ENCODE results near the gene CNOT1.

Gene CNOT1

GRCh38 chr16:58481226-58481869 lies 148.3 kb downstream of the CNOT1 start:
- DNase-seq, result no peak

DNA sequence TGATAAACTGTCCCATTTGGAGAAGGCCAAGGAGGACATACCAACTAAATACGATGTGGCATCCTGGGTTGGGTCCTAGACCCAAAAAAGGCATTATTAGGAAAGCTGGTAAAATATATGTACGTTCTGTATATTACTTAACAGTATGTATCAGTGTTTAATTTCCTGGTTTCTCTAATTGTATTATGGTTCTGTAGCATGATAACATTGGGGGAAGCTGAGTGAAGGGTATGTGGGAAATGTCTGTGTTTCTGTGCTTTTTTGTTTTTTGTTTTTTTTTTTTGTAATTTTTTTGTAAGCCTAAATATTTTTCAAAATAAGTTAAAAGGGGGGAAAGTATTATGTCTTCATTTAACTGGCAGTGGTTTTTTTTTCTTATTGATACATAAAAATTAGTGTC lies 151.2 kb downstream of the CNOT1 start:
- no peak for DNase-seq

GRCh38 chr16:58476791-58477190 lies 152.8 kb downstream of the CNOT1 start:
- no peak for DNase-seq

- no peak for DNase-seq
These were observed 154.5 kb downstream of the CNOT1 start for GRCh38 chr16:58475091-58475619.

DNA sequence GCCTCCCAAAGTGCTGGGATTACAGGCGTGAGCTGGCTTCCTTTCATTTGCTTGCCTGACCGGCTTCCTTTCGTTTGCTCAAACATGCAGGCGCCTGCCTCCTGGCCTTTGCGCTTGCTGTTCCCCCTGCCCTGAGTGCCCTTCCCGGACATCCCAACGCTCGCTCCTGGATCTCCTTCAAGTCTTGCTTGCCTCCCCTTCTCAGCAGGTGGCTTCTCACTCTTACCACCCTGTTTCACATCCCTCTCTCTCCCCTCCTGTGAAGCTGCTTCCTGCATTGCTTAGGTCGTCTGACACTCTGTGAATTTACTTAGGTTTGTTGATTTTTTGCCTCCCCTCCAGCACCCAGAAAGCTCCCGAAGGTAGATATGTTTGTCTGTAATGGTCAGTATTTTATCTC lies 155.3 kb downstream of the CNOT1 start:
- no peak for DNase-seq

DNA sequence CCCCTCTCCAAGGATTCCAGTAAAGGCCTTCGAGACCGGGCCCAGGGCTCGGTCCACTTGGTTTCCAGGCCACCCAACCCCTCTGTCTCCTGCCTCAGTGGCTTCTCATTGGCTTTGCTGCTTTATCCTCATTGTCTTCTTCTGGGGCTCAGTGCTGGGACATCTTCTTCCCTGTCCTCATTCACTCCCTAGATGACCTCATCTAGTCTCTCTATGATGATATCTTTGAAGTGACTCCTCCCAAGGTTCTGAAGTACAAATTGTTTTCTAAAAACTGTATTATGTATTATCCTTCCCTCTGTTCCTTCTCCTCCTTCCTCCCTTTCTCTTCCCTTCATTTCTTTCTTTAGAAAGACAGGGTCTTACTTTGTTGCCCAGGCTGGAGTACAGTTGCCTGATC lies 156.8 kb downstream of the CNOT1 start:
- DNase-seq, result no peak

- no peak for DNase-seq
These were observed 157.4 kb downstream of the CNOT1 start for GRCh38 chr16:58472266-58472665.

- DNase-seq, result peak; percentile 9
These were observed 158.2 kb downstream of the CNOT1 start for GRCh38 chr16:58471209-58471975.
